HepG2 (cell line): ENCODE data around the gene METTL15. TPM values are rescaled to one million over a fixed set of nuclear protein-coding genes. Genes with fewer than 3 reads are reported as not detected.

Experiments
- ASH2L ChIP-seq: fragments of 300-600, 200-600 bp; sonication (generic); IDR thresholded peaks from 2 replicates; pipeline ENCODE4 v1.7.0; 2017; ENCODE audit warnings: low read depth, mild to moderate bottlenecking, moderate library complexity, mixed read lengths, low read length; ENCODE audit not compliant: insufficient read length
- BRD4 ChIP-seq: sonication (generic); formaldehyde crosslinking; IDR thresholded peaks from 2 replicates; pipeline ENCODE4 v1.4.0; 2020; ENCODE audit warnings: missing genetic modification reagents
- CHD4 ChIP-seq: fragments of 200-600 bp; sonication (generic); IDR thresholded peaks from 2 replicates; pipeline ENCODE4 v1.7.0; 2017; ENCODE audit warnings: mild to moderate bottlenecking, low read length, borderline replicate concordance
- GTF3A ChIP-seq: sonication (generic); formaldehyde crosslinking; conservative IDR thresholded peaks from 2 replicates; pipeline ENCODE4 v1.4.0; 2020; ENCODE audit warnings: mild to moderate bottlenecking, missing genetic modification reagents
- MAFF ChIP-seq: IDR thresholded peaks from 2 replicates; pipeline ENCODE4 v1.6.1; 2011; ENCODE audit warnings: low read depth, low read length, improper control_type of control experiment
- MTF2 ChIP-seq: sonication (generic); formaldehyde crosslinking; IDR thresholded peaks from 2 replicates; pipeline ENCODE4 v1.5.0; 2020; ENCODE audit warnings: missing genetic modification reagents, borderline replicate concordance
- NFE2 ChIP-seq: sonication (generic); formaldehyde crosslinking; IDR thresholded peaks from 2 replicates; pipeline ENCODE4 v1.4.0; 2020; ENCODE audit warnings: missing genetic modification reagents
- PCBP1 ChIP-seq: fragments of 200-400 bp; formaldehyde crosslinking; IDR thresholded peaks from 2 replicates; pipeline ENCODE4 v1.6.1; 2017; ENCODE audit warnings: mild to moderate bottlenecking, low read depth, low read length, borderline replicate concordance
- SIX4 ChIP-seq: sonication (generic); formaldehyde crosslinking; IDR thresholded peaks from 2 replicates; pipeline ENCODE4 v1.4.0; 2020; ENCODE audit warnings: missing genetic modification reagents
- U2AF1 ChIP-seq: fragments of 200-400 bp; formaldehyde crosslinking; optimal IDR thresholded peaks from 2 replicates; pipeline ENCODE3; 2017; ENCODE audit warnings: mild to moderate bottlenecking, low read depth, low read length
- ZBTB7A ChIP-seq: sonication (generic); formaldehyde crosslinking; IDR thresholded peaks from 2 replicates; pipeline ENCODE4 v1.8.0; 2022; ENCODE audit warnings: mild to moderate bottlenecking, missing genetic modification reagents
- ZEB1 ChIP-seq: IDR thresholded peaks from 2 replicates; pipeline ENCODE4 v1.6.1; 2012; ENCODE audit warnings: mild to moderate bottlenecking, low read depth, inconsistent platforms; ENCODE audit not compliant: insufficient replicate concordance
- ZFP41 ChIP-seq: sonication (generic); formaldehyde crosslinking; IDR thresholded peaks from 2 replicates; pipeline ENCODE4 v1.4.0; 2020; ENCODE audit warnings: mild to moderate bottlenecking, missing genetic modification reagents, borderline replicate concordance
- ZIK1 ChIP-seq: sonication (generic); formaldehyde crosslinking; IDR thresholded peaks from 2 replicates; pipeline ENCODE4 v1.5.0; 2020; ENCODE audit warnings: mild to moderate bottlenecking, low read depth, missing genetic modification reagents, borderline replicate concordance
- ZNF660 ChIP-seq: sonication (generic); formaldehyde crosslinking; IDR thresholded peaks from 2 replicates; pipeline ENCODE4 v1.5.1; 2020; ENCODE audit warnings: mild to moderate bottlenecking, low read depth, missing genetic modification reagents, borderline replicate concordance
- ZNF674 ChIP-seq: sonication (generic); formaldehyde crosslinking; IDR thresholded peaks from 2 replicates; pipeline ENCODE4 v1.5.0; 2020; ENCODE audit warnings: low read depth, mild to moderate bottlenecking, missing genetic modification reagents
- ZNF839 ChIP-seq: sonication (generic); formaldehyde crosslinking; IDR thresholded peaks from 2 replicates; pipeline ENCODE4 v1.4.0; 2020; ENCODE audit warnings: missing genetic modification reagents, mild to moderate bottlenecking, borderline replicate concordance
- polyA plus RNA-seq, 8 experiments: library from polyadenylated mRNA; depleted of rRNA in 3 of 8; stranded (reverse) in 7 of 8; unstranded in 1 of 8; fragments of >200 nt; fragmentation: Illumina TruSeq in 4 of 8; extraction: Trizol in 4 of 8; gene quantifications; 2 replicates each; pipeline versions ENCODE4 v1.2.1 to v1.2.3, GENCODE V29; 2011 to 2016; ENCODE audit warnings: low read depth in 4 of 8, missing spikeins in 1 of 8, mixed read lengths in 1 of 8; ENCODE audit not compliant: insufficient read depth in 1 of 8
- total RNA-seq, 5 experiments: library from RNA; depleted of rRNA; stranded (reverse); fragments of >200 nt; fragmentation: Illumina TruSeq; extraction: Trizol; gene quantifications; 2 replicates each; pipeline ENCODE4 v1.2.3, GENCODE V29; 2016; ENCODE audit warnings: low read depth in 1 of 5
- TF ChIP-seq, protein P1 (sequence below): sonication (generic); formaldehyde crosslinking; IDR thresholded peaks from 2 replicates; pipeline ENCODE4 v1.4.0; 2020; ENCODE audit warnings: mild to moderate bottlenecking, missing genetic modification reagents
- TF ChIP-seq, protein P2 (sequence below): sonication (generic); formaldehyde crosslinking; IDR thresholded peaks from 2 replicates; pipeline ENCODE4 v1.5.1; 2020; ENCODE audit warnings: missing genetic modification reagents, mild to moderate bottlenecking, borderline replicate concordance
- TF ChIP-seq, protein P3 (sequence below), 2 experiments: sonication (generic) in 1 of 2; formaldehyde crosslinking in 1 of 2; IDR thresholded peaks; 2 replicates each; pipeline versions ENCODE4 v1.4.0 to v1.6.1; 2018 to 2020; ENCODE audit warnings: missing genetic modification reagents in 2 of 2, borderline replicate concordance in 1 of 2, low read depth in 1 of 2, mild to moderate bottlenecking in 1 of 2, missing biosample characterization in 1 of 2
- TF ChIP-seq, protein P4 (sequence below): IDR thresholded peaks from 2 replicates; pipeline ENCODE4 v1.6.1; 2016; ENCODE audit warnings: missing biosample characterization, missing genetic modification reagents, low read depth
- TF ChIP-seq, protein P5 (sequence below): sonication (generic); formaldehyde crosslinking; IDR thresholded peaks from 2 replicates; pipeline ENCODE4 v1.8.1; 2023; ENCODE audit warnings: mild to moderate bottlenecking, missing genetic modification reagents

The METTL15 gene
- total and polyA plus RNA-seq, 2 of the 13 experiments (the other 11 are each of a cell fraction or from before 2014, with no cell fraction given), result 6.5 to 14.0 TPM

DNA sequence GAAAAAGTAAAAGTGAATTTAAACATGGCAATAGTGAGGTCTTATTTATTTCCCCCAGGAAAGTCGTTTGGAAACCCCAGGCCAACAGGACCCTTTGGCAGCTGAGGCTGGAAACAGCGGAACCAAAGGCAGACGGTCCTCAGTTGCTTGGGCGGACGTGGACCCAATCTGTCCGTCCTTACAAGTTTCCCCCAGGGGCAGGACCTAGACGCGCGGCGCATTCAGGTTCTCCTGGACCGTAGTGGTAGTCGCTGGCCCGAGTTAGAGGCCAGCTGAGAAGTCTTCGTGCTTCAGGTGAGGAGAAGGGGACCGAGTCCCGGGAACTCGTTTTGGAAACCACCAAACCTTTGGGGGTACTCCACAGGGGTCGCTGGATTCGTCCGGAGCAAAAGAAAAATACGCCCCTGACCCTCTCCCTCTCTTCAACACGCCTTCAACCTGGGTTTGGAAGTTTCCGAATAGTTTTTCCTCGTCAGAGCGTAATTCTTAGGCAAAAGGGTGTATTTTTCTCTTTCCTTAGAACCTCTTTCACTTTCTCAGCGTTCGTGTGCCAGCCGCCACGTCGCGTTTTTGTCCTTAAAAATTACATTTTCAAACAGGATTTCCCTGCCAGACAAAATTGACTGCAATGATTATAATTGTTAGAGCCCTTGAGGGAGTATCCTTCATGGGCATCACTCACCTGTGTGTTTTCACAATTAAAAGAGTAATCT, 2.1 kb downstream of the METTL15 start (continued):
- TF ChIP-seq MAFF (no peak), ZFP41 (no peak), SIX4 (CRISPR knock-in tag) (peak; percentile 72; the same call in 1 of the 2 replicates), ZNF660 (CRISPR knock-in tag) (no peak), CHD4 (no peak), MTF2 (CRISPR knock-in tag) (0 out of 2 replicates have a peak, but pooled peaks have one; percentile 74), GTF3A (no peak), BRD4 (peak; percentile 99), NFE2 (CRISPR knock-in tag) (no peak), ZNF674 (CRISPR knock-in tag) (no peak), U2AF1 (peak; percentile 73), ASH2L (peak; percentile 100), ZNF839 (CRISPR knock-in tag) (no peak), ZEB1 (peak; percentile 85), ZBTB7A (CRISPR knock-in tag) (no peak; the same call in 1 of the 2 replicates), ZIK1 (0 out of 2 replicates have a peak, but pooled peaks have one; percentile 72), PCBP1 (no peak)
- TF ChIP-seq, protein P1, sequence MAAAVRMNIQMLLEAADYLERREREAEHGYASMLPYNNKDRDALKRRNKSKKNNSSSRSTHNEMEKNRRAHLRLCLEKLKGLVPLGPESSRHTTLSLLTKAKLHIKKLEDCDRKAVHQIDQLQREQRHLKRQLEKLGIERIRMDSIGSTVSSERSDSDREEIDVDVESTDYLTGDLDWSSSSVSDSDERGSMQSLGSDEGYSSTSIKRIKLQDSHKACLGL (CRISPR knock-in tag), result peak; percentile 80
- TF ChIP-seq, protein P2, sequence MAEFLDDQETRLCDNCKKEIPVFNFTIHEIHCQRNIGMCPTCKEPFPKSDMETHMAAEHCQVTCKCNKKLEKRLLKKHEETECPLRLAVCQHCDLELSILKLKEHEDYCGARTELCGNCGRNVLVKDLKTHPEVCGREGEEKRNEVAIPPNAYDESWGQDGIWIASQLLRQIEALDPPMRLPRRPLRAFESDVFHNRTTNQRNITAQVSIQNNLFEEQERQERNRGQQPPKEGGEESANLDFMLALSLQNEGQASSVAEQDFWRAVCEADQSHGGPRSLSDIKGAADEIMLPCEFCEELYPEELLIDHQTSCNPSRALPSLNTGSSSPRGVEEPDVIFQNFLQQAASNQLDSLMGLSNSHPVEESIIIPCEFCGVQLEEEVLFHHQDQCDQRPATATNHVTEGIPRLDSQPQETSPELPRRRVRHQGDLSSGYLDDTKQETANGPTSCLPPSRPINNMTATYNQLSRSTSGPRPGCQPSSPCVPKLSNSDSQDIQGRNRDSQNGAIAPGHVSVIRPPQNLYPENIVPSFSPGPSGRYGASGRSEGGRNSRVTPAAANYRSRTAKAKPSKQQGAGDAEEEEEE, result no peak
- TF ChIP-seq, protein P3, sequence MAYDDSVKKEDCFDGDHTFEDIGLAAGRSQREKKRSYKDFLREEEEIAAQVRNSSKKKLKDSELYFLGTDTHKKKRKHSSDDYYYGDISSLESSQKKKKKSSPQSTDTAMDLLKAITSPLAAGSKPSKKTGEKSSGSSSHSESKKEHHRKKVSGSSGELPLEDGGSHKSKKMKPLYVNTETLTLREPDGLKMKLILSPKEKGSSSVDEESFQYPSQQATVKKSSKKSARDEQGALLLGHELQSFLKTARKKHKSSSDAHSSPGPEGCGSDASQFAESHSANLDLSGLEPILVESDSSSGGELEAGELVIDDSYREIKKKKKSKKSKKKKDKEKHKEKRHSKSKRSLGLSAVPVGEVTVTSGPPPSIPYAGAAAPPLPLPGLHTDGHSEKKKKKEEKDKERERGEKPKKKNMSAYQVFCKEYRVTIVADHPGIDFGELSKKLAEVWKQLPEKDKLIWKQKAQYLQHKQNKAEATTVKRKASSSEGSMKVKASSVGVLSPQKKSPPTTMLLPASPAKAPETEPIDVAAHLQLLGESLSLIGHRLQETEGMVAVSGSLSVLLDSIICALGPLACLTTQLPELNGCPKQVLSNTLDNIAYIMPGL (CRISPR knock-in tag; IDR thresholded peaks at IDR 0.05; ENCODE audit: borderline replicate concordance in 1 of 2, low read depth in 1 of 2), result peak; percentile 89 to 95
- TF ChIP-seq, protein P4, sequence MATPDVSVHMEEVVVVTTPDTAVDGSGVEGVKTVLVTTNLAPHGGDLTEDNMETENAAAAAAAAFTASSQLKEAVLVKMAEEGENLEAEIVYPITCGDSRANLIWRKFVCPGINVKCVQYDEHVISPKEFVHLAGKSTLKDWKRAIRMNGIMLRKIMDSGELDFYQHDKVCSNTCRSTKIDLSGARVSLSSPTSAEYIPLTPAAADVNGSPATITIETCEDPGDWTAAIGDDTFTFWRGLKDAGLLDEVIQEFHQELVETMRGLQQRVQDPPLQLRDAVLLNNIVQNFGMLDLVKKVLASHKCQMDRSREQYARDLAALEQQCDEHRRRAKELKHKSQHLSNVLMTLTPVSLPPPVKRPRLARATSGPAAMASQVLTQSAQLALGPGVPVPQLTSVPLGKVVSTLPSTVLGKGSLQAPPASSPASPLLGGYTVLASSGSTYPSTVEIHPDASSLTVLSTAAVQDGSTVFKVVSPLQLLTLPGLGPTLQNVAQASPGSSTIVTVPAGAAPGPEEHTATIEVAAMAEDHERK (CRISPR knock-in tag), result peak; percentile 66
- TF ChIP-seq, protein P5, sequence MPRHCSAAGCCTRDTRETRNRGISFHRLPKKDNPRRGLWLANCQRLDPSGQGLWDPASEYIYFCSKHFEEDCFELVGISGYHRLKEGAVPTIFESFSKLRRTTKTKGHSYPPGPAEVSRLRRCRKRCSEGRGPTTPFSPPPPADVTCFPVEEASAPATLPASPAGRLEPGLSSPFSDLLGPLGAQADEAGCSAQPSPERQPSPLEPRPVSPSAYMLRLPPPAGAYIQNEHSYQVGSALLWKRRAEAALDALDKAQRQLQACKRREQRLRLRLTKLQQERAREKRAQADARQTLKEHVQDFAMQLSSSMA, result peak; percentile 47; the same call in 1 of the 2 replicates
